Measurements from ENCODE around the gene ZC3H7A. TPM values are rescaled to one million over a fixed set of nuclear protein-coding genes. Genes with fewer than 3 reads are reported as not detected.

The ZC3H7A gene
- total and polyA plus RNA-seq, 9 of the 15 experiments (the other 6 are each of a cell fraction or from before 2014, with no cell fraction given) = 19.8 to 49.1 (median 28.2) TPM

- TF ChIP-seq, protein P1, sequence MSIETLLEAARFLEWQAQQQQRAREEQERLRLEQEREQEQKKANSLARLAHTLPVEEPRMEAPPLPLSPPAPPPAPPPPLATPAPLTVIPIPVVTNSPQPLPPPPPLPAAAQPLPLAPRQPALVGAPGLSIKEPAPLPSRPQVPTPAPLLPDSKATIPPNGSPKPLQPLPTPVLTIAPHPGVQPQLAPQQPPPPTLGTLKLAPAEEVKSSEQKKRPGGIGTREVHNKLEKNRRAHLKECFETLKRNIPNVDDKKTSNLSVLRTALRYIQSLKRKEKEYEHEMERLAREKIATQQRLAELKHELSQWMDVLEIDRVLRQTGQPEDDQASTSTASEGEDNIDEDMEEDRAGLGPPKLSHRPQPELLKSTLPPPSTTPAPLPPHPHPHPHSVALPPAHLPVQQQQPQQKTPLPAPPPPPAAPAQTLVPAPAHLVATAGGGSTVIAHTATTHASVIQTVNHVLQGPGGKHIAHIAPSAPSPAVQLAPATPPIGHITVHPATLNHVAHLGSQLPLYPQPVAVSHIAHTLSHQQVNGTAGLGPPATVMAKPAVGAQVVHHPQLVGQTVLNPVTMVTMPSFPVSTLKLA (conservative IDR thresholded peaks at IDR 0.05) = no peak
- no peak for TF ChIP-seq ATF2 (CRISPR knock-in tag; IDR thresholded peaks at IDR 0.05)
- TF ChIP-seq E4F1 (CRISPR knock-in tag; IDR thresholded peaks at IDR 0.05; ENCODE audit: borderline replicate concordance) = no peak
- TF ChIP-seq ZNF436 (CRISPR knock-in tag; IDR thresholded peaks at IDR 0.05) = no peak
These were observed 41.9 kb downstream of the ZC3H7A start (continued) for GRCh38 chr16:11755022-11755760.
